HepG2 (cell line): Measurements from ENCODE around the gene ZSCAN26. TPM values are rescaled to one million over a fixed set of nuclear protein-coding genes. Genes with fewer than 3 reads are reported as not detected.

Experiments
- ARID2 ChIP-seq: sonication (generic); formaldehyde crosslinking; IDR thresholded peaks from 2 replicates; pipeline ENCODE4 v1.8.1; 2022; ENCODE audit warnings: mild to moderate bottlenecking, missing genetic modification reagents, borderline replicate concordance
- EEA1 ChIP-seq: sonication (generic); formaldehyde crosslinking; IDR thresholded peaks from 2 replicates; pipeline ENCODE4 v1.5.1; 2020; ENCODE audit warnings: mild to moderate bottlenecking, missing genetic modification reagents, borderline replicate concordance
- ETV6 ChIP-seq: sonication (generic); formaldehyde crosslinking; conservative IDR thresholded peaks from 2 replicates; pipeline ENCODE4 v1.4.0; 2020; ENCODE audit warnings: missing genetic modification reagents
- HBP1 ChIP-seq: IDR thresholded peaks from 2 replicates; pipeline ENCODE4 v1.6.1; 2016; ENCODE audit warnings: low read depth, control low read depth
- HOXA9 ChIP-seq: sonication (generic); formaldehyde crosslinking; IDR thresholded peaks from 2 replicates; pipeline ENCODE4 v1.8.1; 2022; ENCODE audit warnings: missing genetic modification reagents, mild to moderate bottlenecking, moderate library complexity, borderline replicate concordance
- IRX3 ChIP-seq: sonication (generic); formaldehyde crosslinking; IDR thresholded peaks from 2 replicates; pipeline ENCODE4 v1.8.1; 2023; ENCODE audit warnings: mild to moderate bottlenecking, low read depth, missing genetic modification reagents, borderline replicate concordance
- ISX ChIP-seq: sonication (generic); formaldehyde crosslinking; conservative IDR thresholded peaks from 2 replicates; pipeline ENCODE4 v1.5.0; 2020; ENCODE audit warnings: missing genetic modification reagents
- MED13 ChIP-seq: sonication (generic); formaldehyde crosslinking; IDR thresholded peaks from 2 replicates; pipeline ENCODE4 v1.5.0; 2020; ENCODE audit warnings: missing genetic modification reagents
- MIER3 ChIP-seq: IDR thresholded peaks from 2 replicates; pipeline ENCODE4 v1.6.1; 2016; ENCODE audit warnings: missing compliant biosample characterization, borderline replicate concordance
- MLLT10 ChIP-seq: sonication (generic); formaldehyde crosslinking; IDR thresholded peaks from 2 replicates; pipeline ENCODE4 v1.4.0; 2020; ENCODE audit warnings: missing genetic modification reagents
- MTF2 ChIP-seq: sonication (generic); formaldehyde crosslinking; IDR thresholded peaks from 2 replicates; pipeline ENCODE4 v1.5.0; 2020; ENCODE audit warnings: missing genetic modification reagents, borderline replicate concordance
- RELA ChIP-seq: sonication (generic); formaldehyde crosslinking; IDR thresholded peaks from 2 replicates; pipeline ENCODE4 v1.4.0; 2020; ENCODE audit warnings: missing genetic modification reagents
- RFX3 ChIP-seq: IDR thresholded peaks from 2 replicates; pipeline ENCODE4 v1.6.1; 2016; ENCODE audit warnings: missing biosample characterization, missing genetic modification reagents
- SRY ChIP-seq: sonication (generic); formaldehyde crosslinking; IDR thresholded peaks from 2 replicates; pipeline ENCODE4 v1.8.0; 2022; ENCODE audit warnings: mild to moderate bottlenecking, missing genetic modification reagents
- SUZ12 ChIP-seq: fragments of 150-350 bp; IDR thresholded peaks from 2 replicates; pipeline ENCODE4 v1.6.1; 2014; ENCODE audit warnings: low read depth, low read length
- SYNCRIP ChIP-seq: fragments of 200-400 bp; formaldehyde crosslinking; IDR thresholded peaks from 2 replicates; pipeline ENCODE4 v1.6.1; 2018; ENCODE audit warnings: mild to moderate bottlenecking, low read depth, low read length; ENCODE audit not compliant: insufficient read depth
- TBL1XR1 ChIP-seq: fragments of 150-350 bp; IDR thresholded peaks from 2 replicates; pipeline ENCODE4 v1.6.1; 2014; ENCODE audit warnings: borderline replicate concordance, low read length; ENCODE audit not compliant: partially characterized antibody
- TEF ChIP-seq: sonication (generic); formaldehyde crosslinking; IDR thresholded peaks from 2 replicates; pipeline ENCODE4 v1.5.0; 2020; ENCODE audit warnings: missing genetic modification reagents
- U2AF1 ChIP-seq: fragments of 200-400 bp; formaldehyde crosslinking; optimal IDR thresholded peaks from 2 replicates; pipeline ENCODE3; 2017; ENCODE audit warnings: mild to moderate bottlenecking, low read depth, low read length
- ZBTB3 ChIP-seq: sonication (generic); formaldehyde crosslinking; IDR thresholded peaks from 2 replicates; pipeline ENCODE4 v1.4.0; 2020; ENCODE audit warnings: low read depth, mild to moderate bottlenecking, moderate library complexity, missing genetic modification reagents, borderline replicate concordance
- ZFP90 ChIP-seq: sonication (generic); formaldehyde crosslinking; IDR thresholded peaks from 2 replicates; pipeline ENCODE4 v1.8.0; 2022; ENCODE audit warnings: missing genetic modification reagents, mild to moderate bottlenecking, inconsistent platforms, borderline replicate concordance
- ZFYVE20 ChIP-seq: sonication (generic); formaldehyde crosslinking; IDR thresholded peaks from 2 replicates; pipeline ENCODE4 v1.8.0; 2023; ENCODE audit warnings: low read depth, mild to moderate bottlenecking, moderate library complexity, missing genetic modification reagents, borderline replicate concordance
- ZNF24 ChIP-seq: fragments of 450-650 bp; IDR thresholded peaks from 2 replicates; pipeline ENCODE4 v1.6.1; 2017; ENCODE audit warnings: antibody characterized with exemption, mild to moderate bottlenecking
- ZNF30 ChIP-seq: sonication (generic); formaldehyde crosslinking; IDR thresholded peaks from 2 replicates; pipeline ENCODE4 v1.5.0; 2020; ENCODE audit warnings: mild to moderate bottlenecking, missing genetic modification reagents
- ZNF552 ChIP-seq: sonication (generic); formaldehyde crosslinking; IDR thresholded peaks from 2 replicates; pipeline ENCODE4 v1.9.0; 2022; ENCODE audit warnings: missing genetic modification reagents, mild to moderate bottlenecking, borderline replicate concordance
- ZNF616 ChIP-seq: sonication (generic); formaldehyde crosslinking; IDR thresholded peaks from 2 replicates; pipeline ENCODE4 v1.5.0; 2020; ENCODE audit warnings: low read depth, mild to moderate bottlenecking, missing genetic modification reagents
- ZNF660 ChIP-seq: sonication (generic); formaldehyde crosslinking; IDR thresholded peaks from 2 replicates; pipeline ENCODE4 v1.5.1; 2020; ENCODE audit warnings: mild to moderate bottlenecking, low read depth, missing genetic modification reagents, borderline replicate concordance
- ZNF670 ChIP-seq: sonication (generic); formaldehyde crosslinking; IDR thresholded peaks from 2 replicates; pipeline ENCODE4 v1.8.0; 2022; ENCODE audit warnings: mild to moderate bottlenecking, missing genetic modification reagents, borderline replicate concordance
- ZNF816 ChIP-seq: sonication (generic); formaldehyde crosslinking; IDR thresholded peaks from 2 replicates; pipeline ENCODE4 v1.8.0; 2022; ENCODE audit warnings: missing genetic modification reagents, mild to moderate bottlenecking, borderline replicate concordance
- polyA plus RNA-seq, 8 experiments: library from polyadenylated mRNA; depleted of rRNA in 3 of 8; stranded (reverse) in 7 of 8; unstranded in 1 of 8; fragments of >200 nt; fragmentation: Illumina TruSeq in 4 of 8; extraction: Trizol in 4 of 8; gene quantifications; 2 replicates each; pipeline versions ENCODE4 v1.2.1 to v1.2.3, GENCODE V29; 2011 to 2016; ENCODE audit warnings: low read depth in 4 of 8, missing spikeins in 1 of 8, mixed read lengths in 1 of 8; ENCODE audit not compliant: insufficient read depth in 1 of 8
- total RNA-seq, 5 experiments: library from RNA; depleted of rRNA; stranded (reverse); fragments of >200 nt; fragmentation: Illumina TruSeq; extraction: Trizol; gene quantifications; 2 replicates each; pipeline ENCODE4 v1.2.3, GENCODE V29; 2016; ENCODE audit warnings: low read depth in 1 of 5

Gene ZSCAN26
- total and polyA plus RNA-seq, 2 of the 13 experiments (the other 11 are each of a cell fraction or from before 2014, with no cell fraction given) = 12.0 to 15.6 TPM

GRCh38 chr6:28225056-28225834, 41.7 kb upstream of the ZSCAN26 start, which contains the start of gene ZSCAN9 (continued):
- TF ChIP-seq ZNF552 (peak; percentile 74; the same call in 1 of the 2 replicates), ARID2 (peak; percentile 91; the same call in 1 of the 2 replicates), TBL1XR1 (peak; percentile 58), EEA1 (CRISPR knock-in tag) (no peak), ZNF670 (0 out of 2 replicates have a peak, but pooled peaks have one; percentile 16), HBP1 (CRISPR knock-in tag) (peak; percentile 91; the same call in 1 of the 2 replicates), ETV6 (CRISPR knock-in tag) (peak; percentile 82; the same call in 1 of the 2 replicates), MED13 (CRISPR knock-in tag) (no peak), MTF2 (no peak), IRX3 (CRISPR knock-in tag) (peak; percentile 90; the same call in 1 of the 2 replicates), ZNF816 (CRISPR knock-in tag) (peak; percentile 86; the same call in 1 of the 2 replicates), HOXA9 (CRISPR knock-in tag) (no peak), ISX (CRISPR knock-in tag) (no peak), TEF (CRISPR knock-in tag) (peak; percentile 17; the same call in 1 of the 2 replicates), ZBTB3 (CRISPR knock-in tag) (peak; percentile 40; the same call in 1 of the 2 replicates), RFX3 (CRISPR knock-in tag) (no peak), SUZ12 (no peak), ZFP90 (no peak; the same call in 1 of the 2 replicates), SRY (CRISPR knock-in tag) (peak; percentile 38; the same call in 1 of the 2 replicates), RELA (CRISPR knock-in tag) (peak; percentile 93), MIER3 (CRISPR knock-in tag) (peak; percentile 91), U2AF1 (peak; percentile 77), ZNF24 (no peak), MLLT10 (CRISPR knock-in tag) (no peak), SYNCRIP (no peak), ZFYVE20 (0 out of 2 replicates have a peak, but pooled peaks have one; percentile 46), ZNF616 (CRISPR knock-in tag) (0 out of 2 replicates have a peak, but pooled peaks have one; percentile 55), ZNF660 (peak; percentile 46; the same call in 1 of the 2 replicates), ZNF30 (CRISPR knock-in tag) (no peak)
